ENCODE results near the gene DBT. TPM values are rescaled to one million over a fixed set of nuclear protein-coding genes. Genes with fewer than 3 reads are reported as not detected.

The DBT gene
- polyA plus RNA-seq, 6 donors from 2014 or later: 2.1 to 7.2 (median 4.5) TPM

- H3K4me3 Mint-ChIP-seq: no peak overlapping the region
- no peak overlapping the region for H3K27ac Mint-ChIP-seq
- peaks cover 0 to 5% (median 0%) of the 10 kb centered on the region in 7 donors for H3K9me3 Mint-ChIP-seq
- no peaks in the 10 kb centered on the region for H3K4me1 Mint-ChIP-seq
- DNase-seq (no peak), ATAC-seq (ENCODE audit: low read depth in 2 of 2) (no peak)
- H3K27me3 Mint-ChIP-seq: no peaks in the 10 kb centered on the region
- H3K36me3 Mint-ChIP-seq: no peaks in the 10 kb centered on the region
Measured at GRCh38 chr1:100164216-100164615, 85.4 kb downstream of the DBT start.

DNA sequence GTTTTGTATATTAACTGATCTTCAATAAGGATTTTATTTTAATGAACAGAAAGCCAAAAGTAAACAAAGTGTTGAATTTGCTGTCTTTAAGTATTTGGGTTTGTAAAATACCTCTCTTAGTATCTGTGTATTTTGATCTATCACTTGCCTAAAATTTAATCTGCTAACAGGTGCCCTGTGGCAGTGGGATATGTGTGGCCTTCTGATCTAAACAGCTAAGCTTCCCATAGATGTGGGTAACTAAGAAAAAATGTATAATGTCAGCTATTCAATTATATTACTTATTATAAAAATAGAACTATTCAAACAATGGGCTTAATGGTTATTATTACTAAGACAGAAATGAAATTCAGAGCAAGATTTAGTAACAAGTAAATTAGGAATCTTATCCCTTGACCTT, 86.8 kb downstream of the DBT start:
- Mint-ChIP-seq H3K4me3 (no peak overlapping the region), H3K9me3 (peaks cover 0 to 5% (median 0%) of the 10 kb centered on the region in 7 donors), H3K4me1 (no peaks in the 10 kb centered on the region), H3K27ac (no peak overlapping the region), H3K27me3 (no peaks in the 10 kb centered on the region), H3K36me3 (no peaks in the 10 kb centered on the region)
- ATAC-seq (ENCODE audit: low read depth in 2 of 2): no peak
- DNase-seq: no peak

- peak; percentile 69 to 82 for ATAC-seq (ENCODE audit: low read depth in 2 of 2)
- H3K36me3 Mint-ChIP-seq: peaks cover 9 to 19% of the 10 kb centered on the region in 2 donors
- H3K4me1 Mint-ChIP-seq: peaks cover 7 to 9% (median 8%) of the 10 kb centered on the region in 3 donors
- peak overlapping the region in 4 of 6 donors; percentile 1 to 41 (median 8) for H3K27ac Mint-ChIP-seq
- peak; percentile 7 for DNase-seq
- H3K27me3 Mint-ChIP-seq: no peaks in the 10 kb centered on the region
- peak overlapping the region in 1 of 8 donors; percentile 7 for H3K4me3 Mint-ChIP-seq
- no peaks in the 10 kb centered on the region for H3K9me3 Mint-ChIP-seq
Measured at GRCh38 chr1:100152271-100152670, 97.4 kb downstream of the DBT start.

DNA sequence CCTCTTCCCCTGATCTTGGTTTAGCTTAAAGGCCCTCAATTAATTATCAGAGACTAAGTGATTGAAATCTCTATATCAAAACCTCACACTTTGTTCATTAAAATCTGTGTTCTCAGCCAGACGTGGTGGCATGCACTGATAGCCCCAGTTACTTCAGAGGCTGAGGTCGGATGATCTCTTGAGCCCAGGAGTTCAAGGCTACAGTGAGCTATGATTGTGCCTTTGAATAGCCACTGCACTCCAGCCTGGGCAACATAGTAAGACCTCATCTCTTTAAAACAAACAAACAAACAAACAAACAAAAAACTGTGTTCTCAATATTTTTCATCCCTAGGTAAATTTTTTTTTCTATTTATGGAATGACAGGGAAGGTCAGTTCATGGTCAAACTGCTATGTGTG, 98.0 kb downstream of the DBT start:
- ATAC-seq (ENCODE audit: low read depth in 2 of 2) (no peak), DNase-seq (no peak)
- no peaks in the 10 kb centered on the region for H3K27me3 Mint-ChIP-seq
- H3K36me3 Mint-ChIP-seq: peaks cover 10 to 20% of the 10 kb centered on the region in 2 donors
- no peak overlapping the region for H3K4me3 Mint-ChIP-seq
- peak overlapping the region in 1 of 6 donors; percentile 1 for H3K27ac Mint-ChIP-seq
- H3K9me3 Mint-ChIP-seq: no peaks in the 10 kb centered on the region
- H3K4me1 Mint-ChIP-seq: peaks cover 7 to 9% (median 8%) of the 10 kb centered on the region in 3 donors

- Mint-ChIP-seq H3K36me3 (peaks cover 28 to 36% of the 10 kb centered on the region in 2 donors), H3K27ac (peak overlapping the region in 1 of 6 donors; percentile 40), H3K4me3 (no peak overlapping the region), H3K9me3 (no peaks in the 10 kb centered on the region), H3K4me1 (peaks cover 7 to 9% (median 8%) of the 10 kb centered on the region in 3 donors), H3K27me3 (no peaks in the 10 kb centered on the region)
- ATAC-seq (ENCODE audit: low read depth in 2 of 2) (no peak), DNase-seq (no peak)
Measured at GRCh38 chr1:100147875-100148274, 101.8 kb downstream of the DBT start.

DNA sequence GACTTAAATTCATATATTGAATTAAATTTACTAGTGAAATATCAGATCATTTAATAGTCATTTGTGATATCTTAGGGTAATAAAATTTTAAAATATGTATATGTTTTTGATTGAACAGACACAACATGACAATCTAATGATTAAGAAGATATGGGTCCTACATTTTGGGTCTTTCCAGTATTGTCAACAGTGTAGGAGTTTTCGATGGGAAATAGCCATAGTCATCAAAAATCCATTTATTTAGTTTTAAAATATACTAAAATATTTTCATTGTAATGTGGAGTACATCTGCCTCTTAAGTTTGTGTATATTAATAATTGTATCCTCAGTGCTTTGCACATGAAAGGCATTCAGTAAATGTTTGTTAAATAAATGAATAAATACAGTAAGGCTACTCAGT, 102.7 kb downstream of the DBT start:
- no peak overlapping the region for H3K27ac Mint-ChIP-seq
- no peaks in the 10 kb centered on the region for H3K27me3 Mint-ChIP-seq
- H3K9me3 Mint-ChIP-seq: no peaks in the 10 kb centered on the region
- peaks cover 37 to 45% of the 10 kb centered on the region in 2 donors for H3K36me3 Mint-ChIP-seq
- H3K4me3 Mint-ChIP-seq: no peak overlapping the region
- DNase-seq (no peak), ATAC-seq (ENCODE audit: low read depth in 2 of 2) (no peak)
- peaks cover under 1 to 7% (median 2%) of the 10 kb centered on the region in 3 donors for H3K4me1 Mint-ChIP-seq

DNA sequence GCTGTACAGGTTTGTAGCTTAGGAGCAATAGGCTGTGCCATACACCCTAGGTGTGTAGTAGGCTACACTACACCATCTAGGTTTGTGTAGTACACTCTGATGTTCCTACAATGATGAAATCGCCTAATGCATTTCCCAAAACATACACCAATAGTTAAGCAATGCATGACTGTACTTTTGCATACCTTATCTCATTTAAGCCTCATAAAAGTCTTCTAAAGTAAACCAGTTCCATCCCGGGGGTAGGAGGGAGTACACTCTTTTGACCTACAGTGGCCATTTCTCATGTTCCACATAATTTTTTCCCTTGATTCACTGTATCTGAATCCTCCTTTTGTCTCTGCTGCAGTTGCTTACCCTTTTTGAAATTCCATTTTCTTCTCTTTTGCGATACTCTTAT, 104.5 kb downstream of the DBT start:
- no peak overlapping the region for H3K4me3 Mint-ChIP-seq
- H3K4me1 Mint-ChIP-seq: peaks cover 0 to 5% (median 0%) of the 10 kb centered on the region in 3 donors
- peaks cover 40 to 45% of the 10 kb centered on the region in 2 donors for H3K36me3 Mint-ChIP-seq
- DNase-seq: no peak
- H3K9me3 Mint-ChIP-seq: no peaks in the 10 kb centered on the region
- H3K27ac Mint-ChIP-seq: no peak overlapping the region
- no peaks in the 10 kb centered on the region for H3K27me3 Mint-ChIP-seq
- no peak for ATAC-seq (ENCODE audit: low read depth in 2 of 2)

DNA sequence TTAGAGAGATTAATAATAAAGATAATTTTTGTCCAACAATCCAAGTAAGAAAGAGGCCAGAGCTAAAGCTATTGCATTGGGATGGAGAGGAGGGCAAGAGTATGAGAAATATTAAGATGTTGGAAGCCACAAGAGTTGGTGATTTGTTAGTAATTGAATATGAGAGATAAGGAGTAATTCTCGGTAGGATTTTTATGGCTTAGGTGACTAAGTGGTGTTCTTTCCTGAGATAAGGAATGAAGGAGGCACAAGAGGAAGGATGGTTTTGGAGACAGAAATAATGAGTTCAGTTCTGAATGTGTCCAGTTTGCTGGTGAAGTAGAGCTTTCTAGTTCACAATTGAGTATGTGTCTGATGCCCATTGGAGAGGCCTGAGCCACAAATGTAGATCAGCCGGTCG, 107.3 kb downstream of the DBT start:
- no peaks in the 10 kb centered on the region for H3K27me3 Mint-ChIP-seq
- H3K36me3 Mint-ChIP-seq: peaks cover 41 to 56% of the 10 kb centered on the region in 2 donors
- H3K4me3 Mint-ChIP-seq: no peak overlapping the region
- no peaks in the 10 kb centered on the region for H3K9me3 Mint-ChIP-seq
- DNase-seq (no peak), ATAC-seq (ENCODE audit: low read depth in 2 of 2) (no peak)
- peaks cover 0 to 5% (median 0%) of the 10 kb centered on the region in 3 donors for H3K4me1 Mint-ChIP-seq
- peak overlapping the region in 3 of 6 donors; percentile 2 to 14 (median 7) for H3K27ac Mint-ChIP-seq

DNA sequence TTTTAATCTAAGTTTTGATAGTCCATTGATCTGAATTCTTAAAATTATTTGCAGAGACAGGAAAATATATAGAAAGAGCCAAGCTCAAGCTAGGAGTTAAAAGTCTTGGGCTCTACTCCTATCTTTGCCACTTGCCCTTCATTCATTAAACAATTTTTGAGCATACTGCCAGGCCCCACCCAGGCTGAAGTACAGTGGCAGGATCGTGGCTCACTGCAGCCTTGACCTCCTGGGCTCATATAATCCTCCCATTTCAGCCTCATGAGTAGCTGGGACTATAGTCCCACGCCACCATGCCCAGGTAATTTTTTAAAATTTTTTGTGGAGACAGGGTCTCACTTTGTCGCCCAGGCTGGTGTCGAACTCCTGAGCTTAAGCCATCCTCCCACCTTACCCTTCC, 108.4 kb downstream of the DBT start:
- H3K4me3 Mint-ChIP-seq: no peak overlapping the region
- peaks cover 38 to 54% of the 10 kb centered on the region in 2 donors for H3K36me3 Mint-ChIP-seq
- H3K27ac Mint-ChIP-seq: peak overlapping the region in 1 of 6 donors; percentile 20
- no peak for DNase-seq
- no peaks in the 10 kb centered on the region for H3K9me3 Mint-ChIP-seq
- no peak for ATAC-seq (ENCODE audit: low read depth in 2 of 2)
- no peaks in the 10 kb centered on the region for H3K27me3 Mint-ChIP-seq
- H3K4me1 Mint-ChIP-seq: peaks cover 0 to 5% (median 0%) of the 10 kb centered on the region in 3 donors

GRCh38 chr1:100137602-100138001, 112.0 kb downstream of the DBT start:
- ATAC-seq (ENCODE audit: low read depth in 2 of 2) (no peak), DNase-seq (no peak)
- Mint-ChIP-seq H3K27ac (peak overlapping the region in 1 of 6 donors; percentile 75), H3K9me3 (no peaks in the 10 kb centered on the region), H3K4me3 (no peak overlapping the region), H3K36me3 (peaks cover 18 to 35% of the 10 kb centered on the region in 2 donors), H3K4me1 (peaks cover 17 to 22% (median 19%) of the 10 kb centered on the region in 3 donors), H3K27me3 (no peaks in the 10 kb centered on the region)

Other genes starting within 250 kb of the DBT start
- 1 to 10 TPM; 2.4 to 4.0 (median 3.0) TPM for gene SASS6, start 116.9 kb downstream of the DBT start, polyA plus RNA-seq (ENCODE audit: low read depth in 6 of 6)
- 10 to 100 TPM in 5 of 6 donors, 1 to 10 TPM in 1; 4.1 to 17.8 (median 13.4) TPM for gene TRMT13, start 116.7 kb downstream of the DBT start, polyA plus RNA-seq (ENCODE audit: low read depth in 6 of 6)
- under 1 TPM in 1 of 6 donors, not detected in 5; 0.69 TPM for gene LRRC39, start 71.6 kb downstream of the DBT start, polyA plus RNA-seq (ENCODE audit: low read depth in 6 of 6)
- 10 to 100 TPM; 11.1 to 21.8 (median 16.0) TPM for gene RTCA, start 16.4 kb upstream of the DBT start, polyA plus RNA-seq (ENCODE audit: low read depth in 6 of 6)
- gene CDC14A, start 102.7 kb upstream of the DBT start, polyA plus RNA-seq (ENCODE audit: low read depth in 6 of 6): 10 to 100 TPM in 5 of 6 donors, 1 to 10 TPM in 1; 6.1 to 17.1 (median 14.4) TPM

Measured in naive B cell (primary cell).